SH-SY5Y (cell line): ENCODE results near the gene LIM2.

Source experiments
- GATA2 ChIP-seq: IDR thresholded peaks from 2 replicates; pipeline ENCODE4 v1.6.1; 2011; ENCODE audit warnings: mild to moderate bottlenecking, low read depth, low read length
- GATA3 ChIP-seq: IDR thresholded peaks from 2 replicates; pipeline ENCODE4 v1.6.1; 2011; ENCODE audit warnings: low read depth, mild to moderate bottlenecking, low read length, moderate library complexity

- 0 out of 2 replicates have a peak, but pooled peaks have one; percentile 15 for TF ChIP-seq GATA2
- no peak for TF ChIP-seq GATA3
Observed at GRCh38 chr19:51394050-51394836, 6.5 kb upstream of the LIM2 start.
